Esophagus squamous epithelium (tissue), 4 donors: Measurements from ENCODE around the gene UBE2J1.

Experiments
- CTCF ChIP-seq, 6 experiments: fragments of 450-650 bp in 4 of 6; fragments of 200-600 bp in 2 of 6; sonication (generic) in 2 of 6; IDR thresholded peaks; one replicate each; pipeline ENCODE4 v1.5.1; 2016 to 2019; ENCODE audit warnings: antibody characterized with exemption in 6 of 6, mild to moderate bottlenecking in 4 of 6, moderate library complexity in 4 of 6
- POLR2A ChIP-seq, 4 donors: fragments of 450-650 bp; IDR thresholded peaks; one replicate each; pipeline ENCODE4 v1.6.1; 2017; ENCODE audit warnings: antibody characterized with exemption in 4 of 4, mild to moderate bottlenecking in 4 of 4, moderate library complexity in 3 of 4

GRCh38 chr6:89379281-89379680 is 26.8 kb upstream of the UBE2J1 start:
- TF ChIP-seq CTCF (IDR thresholded peaks at IDR 0.05) (no peak), POLR2A (IDR thresholded peaks at IDR 0.05) (no peak)
